ENCODE results near the gene MAP4K2. TPM values are rescaled to one million over a fixed set of nuclear protein-coding genes. Genes with fewer than 3 reads are reported as not detected.

MAP4K2 gene
- total and polyA plus RNA-seq, 7 donors = 3.0 to 6.7 (median 4.5) TPM

GRCh38 chr11:64794526-64794925 lies 8.5 kb downstream of the MAP4K2 start:
- H3K9me3 ChIP-seq = no peaks in the 10 kb centered on the region
- 93 to 94% (median 94%) methylated on average over 10 of the region's 10 CpGs for WGBS, 3 donors
- ATAC-seq (no peak), DNase-seq (no peak)
- no peak overlapping the region for H3K4me3 ChIP-seq
- H3K36me3 ChIP-seq (ENCODE audit: insufficient read depth in 1 of 2, low read depth in 1 of 2) = peaks cover 0 to 33% of the 10 kb centered on the region in 2 donors
- TF ChIP-seq CTCF (IDR thresholded peaks at IDR 0.05) = no peak
- intact Hi-C loops (cut with DNase I) = no loop called here
- no peak overlapping the region for H3K27ac ChIP-seq
- H3K27me3 ChIP-seq (ENCODE audit: insufficient read depth in 3 of 3, low read length in 2 of 3) = no peaks in the 10 kb centered on the region
- H3K4me1 ChIP-seq = no peaks in the 10 kb centered on the region

GRCh38 chr11:64793271-64794160 lies 9.5 kb downstream of the MAP4K2 start:
- no peaks in the 10 kb centered on the region for H3K27me3 ChIP-seq (ENCODE audit: insufficient read depth in 3 of 3, low read length in 2 of 3)
- H3K4me3 ChIP-seq = no peak overlapping the region
- DNase-seq (peak in 1 of 2 donors; percentile 51), ATAC-seq (no peak)
- peak overlapping the region; percentile 9 for H3K27ac ChIP-seq
- 60 to 62% (median 60%) methylated on average over 11 of the region's 11 CpGs for WGBS, 3 donors
- peaks cover 0 to 31% of the 10 kb centered on the region in 2 donors for H3K36me3 ChIP-seq (ENCODE audit: insufficient read depth in 1 of 2, low read depth in 1 of 2)
- no peak for TF ChIP-seq CTCF (IDR thresholded peaks at IDR 0.05)
- no peaks in the 10 kb centered on the region for H3K9me3 ChIP-seq
- H3K4me1 ChIP-seq = no peaks in the 10 kb centered on the region
- intact Hi-C loops (cut with DNase I) = no loop called here

GRCh38 chr11:64792482-64792881 lies 10.5 kb downstream of the MAP4K2 start:
- peak in 1 of 2 donors; percentile 9 for DNase-seq
- no peak for TF ChIP-seq CTCF (IDR thresholded peaks at IDR 0.05)
- Histone ChIP-seq H3K4me3 (no peak overlapping the region), H3K9me3 (no peaks in the 10 kb centered on the region), H3K27ac (no peak overlapping the region), H3K36me3 (ENCODE audit: insufficient read depth in 1 of 2, low read depth in 1 of 2) (peaks cover 0 to 31% of the 10 kb centered on the region in 2 donors), H3K4me1 (no peaks in the 10 kb centered on the region), H3K27me3 (ENCODE audit: insufficient read depth in 3 of 3, low read length in 2 of 3) (no peaks in the 10 kb centered on the region)
- ATAC-seq = no peak
- WGBS, 3 donors = 89 to 95% (median 91%) methylated on average over 4 of the region's 4 CpGs
- intact Hi-C loops (cut with DNase I) = no loop called here

GRCh38 chr11:64791781-64792291 lies 11.2 kb downstream of the MAP4K2 start:
- DNase-seq (peak in 1 of 2 donors; percentile 40), ATAC-seq (no peak)
- H3K36me3 ChIP-seq (ENCODE audit: insufficient read depth in 1 of 2, low read depth in 1 of 2) = peaks cover 0 to 26% of the 10 kb centered on the region in 2 donors
- no peaks in the 10 kb centered on the region for H3K4me1 ChIP-seq
- intact Hi-C loops (cut with DNase I) = no loop called here
- H3K27me3 ChIP-seq (ENCODE audit: insufficient read depth in 3 of 3, low read length in 2 of 3) = no peaks in the 10 kb centered on the region
- no peaks in the 10 kb centered on the region for H3K9me3 ChIP-seq
- WGBS, 3 donors = 87 to 91% (median 90%) methylated on average over 11 to 14 of the region's 14 CpGs
- no peak overlapping the region for H3K27ac ChIP-seq
- no peak for TF ChIP-seq CTCF (IDR thresholded peaks at IDR 0.05)
- no peak overlapping the region for H3K4me3 ChIP-seq

Data from psoas muscle (tissue), 8 donors.